Osteocyte (in vitro differentiated cells): ENCODE measurements around the gene PIP4K2C. TPM values are rescaled to one million over a fixed set of nuclear protein-coding genes. Genes with fewer than 3 reads are reported as not detected.

ENCODE experiments used
- DNase-seq: peaks from one replicate; pipeline ENCODE4 v3.0.0; 2021; ENCODE audit warnings: mixed read lengths; ENCODE audit not compliant: unreplicated experiment; ENCODE audit errors: extremely low spot score
- H3K27ac Mint-ChIP-seq: one replicate; pipeline ENCODE4 v1.8.0; 2021; ENCODE audit warnings: mild to moderate bottlenecking, mixed read lengths; ENCODE audit not compliant: unreplicated experiment
- H3K27me3 Mint-ChIP-seq: one replicate; pipeline ENCODE4 v1.8.0; 2021; ENCODE audit warnings: mixed read lengths; ENCODE audit not compliant: unreplicated experiment
- H3K36me3 Mint-ChIP-seq: one replicate; pipeline ENCODE4 v1.8.0; 2021; ENCODE audit warnings: mixed read lengths; ENCODE audit not compliant: unreplicated experiment
- H3K4me1 Mint-ChIP-seq: one replicate; pipeline ENCODE4 v1.8.0; 2021; ENCODE audit warnings: mixed read lengths; ENCODE audit not compliant: unreplicated experiment
- H3K4me3 Mint-ChIP-seq: one replicate; pipeline ENCODE4 v1.8.0; 2021; ENCODE audit warnings: mild to moderate bottlenecking, moderate library complexity, mixed read lengths; ENCODE audit not compliant: unreplicated experiment
- H3K9me3 Mint-ChIP-seq: one replicate; pipeline ENCODE4 v1.8.0; 2021; ENCODE audit warnings: mixed read lengths; ENCODE audit not compliant: unreplicated experiment
- CTCF ChIP-seq: fragments of 200-600 bp; sonication (generic); IDR thresholded peaks from 2 replicates; pipeline ENCODE4 v1.5.0; 2021; ENCODE audit warnings: antibody characterized with exemption, mild to moderate bottlenecking, moderate library complexity
- long read RNA-seq: library from polyadenylated mRNA; unstranded; transcript quantifications from one replicate; pipeline ENCODE4 v2.0.0, GENCODE V29; 2021
- total RNA-seq: library from RNA; stranded (reverse); gene quantifications from 2 replicates; pipeline ENCODE4 v1.2.1, GENCODE V29; 2021

The PIP4K2C gene
- 30.4 and 34.9 TPM in 2 replicates for total RNA-seq
- long read RNA-seq, transcript PIP4K2C-201 (10 exons, 2,924 nt): major isoform, 159 of 194 reads
- long read RNA-seq, partial matches to known transcripts: 8 of 194 reads
- long read RNA-seq, other reads (novel, unspliced or antisense): 26 of 194 reads

- peaks cover 12% of the 10 kb centered on the region for H3K36me3 Mint-ChIP-seq
- no peaks in the 10 kb centered on the region for H3K9me3 Mint-ChIP-seq
- H3K27ac Mint-ChIP-seq: peak within 1 kb of the TSS; percentile 86
- H3K4me1 Mint-ChIP-seq: peaks cover 19% of the 10 kb centered on the region
- no peak for TF ChIP-seq CTCF
- H3K4me3 Mint-ChIP-seq: peak within 1 kb of the TSS; percentile 87
- peaks cover under 1% of the 10 kb centered on the region for H3K27me3 Mint-ChIP-seq
- peak; percentile 89 for DNase-seq
Measured at GRCh38 chr12:57590864-57591781, at the start of gene PIP4K2C. PIP4K2C (plus strand) TSS chr12:57591192; CDS start chr12:57591290, 98 bp downstream.

- H3K9me3 Mint-ChIP-seq: no peaks in the 10 kb centered on the region
Measured at GRCh38 chr12:57541717-57542116, 49.3 kb upstream of the PIP4K2C start.

GRCh38 chr12:57543581-57543980 lies 47.4 kb upstream of the PIP4K2C start:
- no peak for TF ChIP-seq CTCF
- DNase-seq: no peak
- no peaks in the 10 kb centered on the region for H3K9me3 Mint-ChIP-seq
- peaks cover 9% of the 10 kb centered on the region for H3K27me3 Mint-ChIP-seq
- no peak overlapping the region for H3K27ac Mint-ChIP-seq
- peaks cover 24% of the 10 kb centered on the region for H3K36me3 Mint-ChIP-seq
- H3K4me3 Mint-ChIP-seq: no peak overlapping the region
- H3K4me1 Mint-ChIP-seq: peaks cover 28% of the 10 kb centered on the region

More at GRCh38 chr12:57541717-57542116, 49.3 kb upstream of the PIP4K2C start:
- Mint-ChIP-seq H3K27me3 (no peaks in the 10 kb centered on the region), H3K4me1 (peaks cover 20% of the 10 kb centered on the region), H3K36me3 (peaks cover 32% of the 10 kb centered on the region), H3K4me3 (no peak overlapping the region), H3K27ac (no peak overlapping the region)
- no peak for DNase-seq
- no peak for TF ChIP-seq CTCF

- no peak for DNase-seq
- Mint-ChIP-seq H3K36me3 (peaks cover 12% of the 10 kb centered on the region), H3K4me3 (peak overlapping the region; percentile 98), H3K27ac (peak overlapping the region; percentile 93), H3K4me1 (peaks cover 40% of the 10 kb centered on the region), H3K9me3 (no peaks in the 10 kb centered on the region), H3K27me3 (peaks cover 24% of the 10 kb centered on the region)
- TF ChIP-seq CTCF: no peak
Measured at GRCh38 chr12:57545809-57546437, 45.1 kb upstream of the PIP4K2C start.
